WTC11 (cell line): ENCODE measurements around the gene PROM2. TPM values are rescaled to one million over a fixed set of nuclear protein-coding genes. Genes with fewer than 3 reads are reported as not detected.
A peak's percentile ranks its signal among the peaks of the same experiment; 100 is the strongest.
"Not testable (repeated sequence)": the region's sequence is repeated elsewhere in the genome, so short reads cannot be mapped to it uniquely, and the experiment has no call there.

Source experiments
- ATAC-seq: fragments of 200-7000 bp; cut with Tn5 transposase; 2 replicates; pipeline ENCODE4 v1.10.0; 2021; ENCODE audit warnings: mild to moderate bottlenecking, moderate library complexity
- CTCF ChIA-PET: fragments of 300-600 bp; sonication (Branson Sonifier 250); formaldehyde crosslinking; loops from one replicate; lab custom pipeline; 2021; ENCODE audit warnings: antibody characterized with exemption; lab: Charles Lee
- POLR2A ChIA-PET: fragments of 350-600 bp; sonication (Branson Sonifier 250); formaldehyde crosslinking; loops from one replicate; lab custom pipeline; 2021; ENCODE audit warnings: antibody characterized with exemption; lab: Charles Lee
- DNase-seq: peaks from one replicate; pipeline ENCODE4 v3.0.0; 2021; ENCODE audit warnings: low spot score
- H3K27ac Mint-ChIP-seq: 2 replicates; pipeline ENCODE4 v1.8.0; 2021; ENCODE audit warnings: mixed read lengths
- H3K27me3 Mint-ChIP-seq: 2 replicates; pipeline ENCODE4 v1.8.0; 2021; ENCODE audit warnings: low read depth, mild to moderate bottlenecking, moderate library complexity, mixed read lengths
- H3K36me3 Mint-ChIP-seq: 2 replicates; pipeline ENCODE4 v1.8.0; 2021; ENCODE audit warnings: mixed read lengths
- H3K4me1 Mint-ChIP-seq: 2 replicates; pipeline ENCODE4 v1.8.0; 2022; ENCODE audit warnings: mixed read lengths
- H3K4me3 Mint-ChIP-seq: 2 replicates; pipeline ENCODE4 v1.8.0; 2021; ENCODE audit warnings: mild to moderate bottlenecking, moderate library complexity, mixed read lengths
- H3K9me3 Mint-ChIP-seq: 2 replicates; pipeline ENCODE4 v1.8.0; 2021; ENCODE audit warnings: mixed read lengths
- E2F1 ChIP-seq: sonication (generic); formaldehyde crosslinking; IDR thresholded peaks from 2 replicates; pipeline ENCODE4 v1.8.0; 2022; ENCODE audit warnings: mild to moderate bottlenecking, missing genetic modification reagents
- FOXJ3 ChIP-seq: sonication (generic); formaldehyde crosslinking; IDR thresholded peaks from 2 replicates; pipeline ENCODE4 v1.9.0; 2021; ENCODE audit warnings: missing genetic modification reagents, mild to moderate bottlenecking, borderline replicate concordance
- GRHL2 ChIP-seq: fragments of 250-450 bp; sonication (Bioruptor Pico); IDR thresholded peaks from 2 replicates; pipeline ENCODE4 v1.8.0; 2022; ENCODE audit warnings: mild to moderate bottlenecking, moderate library complexity; ENCODE audit not compliant: insufficient replicate concordance, severe bottlenecking
- IRF1 ChIP-seq: sonication (generic); formaldehyde crosslinking; IDR thresholded peaks from 2 replicates; pipeline ENCODE4 v1.8.0; 2023; ENCODE audit warnings: missing genetic modification reagents
- JUN ChIP-seq: sonication (generic); formaldehyde crosslinking; IDR thresholded peaks from 2 replicates; pipeline ENCODE4 v1.8.0; 2023; ENCODE audit warnings: mild to moderate bottlenecking, missing genetic modification reagents
- MLX ChIP-seq: sonication (generic); formaldehyde crosslinking; IDR thresholded peaks from 2 replicates; pipeline ENCODE4 v1.8.1; 2023; ENCODE audit warnings: mild to moderate bottlenecking, missing genetic modification reagents, moderate library complexity
- NR1H2 ChIP-seq: sonication (generic); formaldehyde crosslinking; IDR thresholded peaks from 2 replicates; pipeline ENCODE4 v1.9.0; 2021; ENCODE audit warnings: mild to moderate bottlenecking, moderate library complexity, missing genetic modification reagents
- RORB ChIP-seq: fragments of 250-450 bp; sonication (Bioruptor Pico); IDR thresholded peaks from 2 replicates; pipeline ENCODE4 v1.9.0; 2021; ENCODE audit warnings: mild to moderate bottlenecking
- TEAD1 ChIP-seq: sonication (generic); formaldehyde crosslinking; IDR thresholded peaks from 2 replicates; pipeline ENCODE4 v1.8.0; 2022; ENCODE audit warnings: mild to moderate bottlenecking, missing genetic modification reagents
- TEAD4 ChIP-seq: sonication (generic); formaldehyde crosslinking; IDR thresholded peaks from 2 replicates; pipeline ENCODE4 v1.8.0; 2022; ENCODE audit warnings: mild to moderate bottlenecking, missing genetic modification reagents
- USF1 ChIP-seq: sonication (generic); formaldehyde crosslinking; IDR thresholded peaks from 2 replicates; pipeline ENCODE4 v1.8.0; 2022; ENCODE audit warnings: mild to moderate bottlenecking, missing genetic modification reagents
- total RNA-seq: library from RNA; stranded (reverse); gene quantifications from 3 replicates; pipeline ENCODE4 v1.2.3, GENCODE V29; 2021
- TF ChIP-seq, protein P1 (sequence below): sonication (generic); formaldehyde crosslinking; conservative IDR thresholded peaks from 2 replicates; pipeline ENCODE4 v1.8.1; 2022; ENCODE audit warnings: mild to moderate bottlenecking, missing genetic modification reagents
- TF ChIP-seq, protein P2 (sequence below): fragments of 250-450 bp; sonication (Bioruptor Pico); IDR thresholded peaks from 2 replicates; pipeline ENCODE4 v1.9.0; 2021; ENCODE audit warnings: mild to moderate bottlenecking
- TF ChIP-seq, protein P3 (sequence below): sonication (generic); formaldehyde crosslinking; IDR thresholded peaks from 2 replicates; pipeline ENCODE4 v1.8.0; 2022; ENCODE audit warnings: mild to moderate bottlenecking, missing genetic modification reagents

The PROM2 gene
- total RNA-seq, 1 experiment from 2014 or later = 8.3 TPM

- Mint-ChIP-seq H3K27ac (no peak overlapping the region), H3K36me3 (no peaks in the 10 kb centered on the region), H3K4me1 (peaks cover 3% of the 10 kb centered on the region; the same call in 1 of the 2 replicates), H3K9me3 (no peaks in the 10 kb centered on the region), H3K27me3 (no peaks in the 10 kb centered on the region), H3K4me3 (no peak overlapping the region)
- ChIA-PET POLR2A (no interaction called here), CTCF (no interaction called here)
- no peak for TF ChIP-seq NR1H2 (CRISPR knock-in tag)
- no peak for TF ChIP-seq TEAD1 (CRISPR knock-in tag)
- DNase-seq (peak; percentile 6), ATAC-seq (no peak)
Observed at GRCh38 chr2:95268211-95269035, 5.8 kb upstream of the PROM2 start.

GRCh38 chr2:95269036-95269680 is 5.1 kb upstream of the PROM2 start:
- peak; percentile 2 for DNase-seq
- H3K4me1 Mint-ChIP-seq = peaks cover 9% of the 10 kb centered on the region

DNA sequence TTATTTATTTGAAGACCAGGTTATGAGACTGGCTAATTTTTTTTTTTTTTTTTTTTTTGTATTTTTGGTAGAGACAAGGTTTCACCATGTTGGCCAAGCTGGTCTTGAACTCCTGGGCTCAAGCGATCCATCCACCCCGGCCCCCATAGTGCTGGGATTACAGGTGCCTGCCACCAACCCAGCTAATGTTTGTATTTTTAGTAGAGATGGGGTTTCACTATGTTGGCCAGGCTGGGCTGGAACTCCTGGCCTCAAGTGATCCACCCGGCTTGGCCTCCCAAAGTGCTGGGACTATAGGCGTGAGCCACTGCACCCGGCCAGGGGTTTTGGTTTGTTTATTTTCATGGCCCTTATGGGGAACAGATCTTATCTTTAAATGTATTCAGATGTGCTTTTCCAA is 4.5 kb upstream of the PROM2 start:
- DNase-seq, H3K9me3 Mint-ChIP-seq, CTCF ChIA-PET, ATAC-seq, POLR2A ChIA-PET, H3K36me3 Mint-ChIP-seq, H3K4me3 Mint-ChIP-seq, H3K27ac Mint-ChIP-seq, H3K27me3 Mint-ChIP-seq: not testable (repeated sequence)
- peaks cover 14% of the 10 kb centered on the region for H3K4me1 Mint-ChIP-seq

More at GRCh38 chr2:95269036-95269680, 5.1 kb upstream of the PROM2 start:
- H3K27ac Mint-ChIP-seq = no peak overlapping the region
- TF ChIP-seq, protein P1, sequence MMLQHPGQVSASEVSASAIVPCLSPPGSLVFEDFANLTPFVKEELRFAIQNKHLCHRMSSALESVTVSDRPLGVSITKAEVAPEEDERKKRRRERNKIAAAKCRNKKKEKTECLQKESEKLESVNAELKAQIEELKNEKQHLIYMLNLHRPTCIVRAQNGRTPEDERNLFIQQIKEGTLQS (CRISPR knock-in tag) = no peak
- no peak for TF ChIP-seq MLX (CRISPR knock-in tag)
- TF ChIP-seq, protein P2, sequence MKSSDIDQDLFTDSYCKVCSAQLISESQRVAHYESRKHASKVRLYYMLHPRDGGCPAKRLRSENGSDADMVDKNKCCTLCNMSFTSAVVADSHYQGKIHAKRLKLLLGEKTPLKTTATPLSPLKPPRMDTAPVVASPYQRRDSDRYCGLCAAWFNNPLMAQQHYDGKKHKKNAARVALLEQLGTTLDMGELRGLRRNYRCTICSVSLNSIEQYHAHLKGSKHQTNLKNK = no peak
- TF ChIP-seq E2F1 (CRISPR knock-in tag) = no peak
- TF ChIP-seq IRF1 (CRISPR knock-in tag) = no peak
- no peak for TF ChIP-seq FOXJ3 (CRISPR knock-in tag)
- no peak for TF ChIP-seq JUN
- no peak for TF ChIP-seq RORB
- no peak for TF ChIP-seq USF1 (CRISPR knock-in tag)
- TF ChIP-seq, protein P3, sequence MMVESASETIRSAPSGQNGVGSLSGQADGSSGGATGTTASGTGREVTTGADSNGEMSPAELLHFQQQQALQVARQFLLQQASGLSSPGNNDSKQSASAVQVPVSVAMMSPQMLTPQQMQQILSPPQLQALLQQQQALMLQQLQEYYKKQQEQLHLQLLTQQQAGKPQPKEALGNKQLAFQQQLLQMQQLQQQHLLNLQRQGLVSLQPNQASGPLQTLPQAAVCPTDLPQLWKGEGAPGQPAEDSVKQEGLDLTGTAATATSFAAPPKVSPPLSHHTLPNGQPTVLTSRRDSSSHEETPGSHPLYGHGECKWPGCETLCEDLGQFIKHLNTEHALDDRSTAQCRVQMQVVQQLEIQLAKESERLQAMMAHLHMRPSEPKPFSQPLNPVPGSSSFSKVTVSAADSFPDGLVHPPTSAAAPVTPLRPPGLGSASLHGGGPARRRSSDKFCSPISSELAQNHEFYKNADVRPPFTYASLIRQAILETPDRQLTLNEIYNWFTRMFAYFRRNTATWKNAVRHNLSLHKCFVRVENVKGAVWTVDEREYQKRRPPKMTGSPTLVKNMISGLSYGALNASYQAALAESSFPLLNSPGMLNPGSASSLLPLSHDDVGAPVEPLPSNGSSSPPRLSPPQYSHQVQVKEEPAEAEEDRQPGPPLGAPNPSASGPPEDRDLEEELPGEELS (CRISPR knock-in tag) = no peak
- TF ChIP-seq GRHL2 (CRISPR knock-in tag) = no peak
- TF ChIP-seq TEAD4 (CRISPR knock-in tag) = no peak
- TF ChIP-seq, all 79 proteins: peak for 0
- H3K36me3 Mint-ChIP-seq = no peaks in the 10 kb centered on the region
- ChIA-PET POLR2A (no interaction called here), CTCF (no interaction called here)
- ATAC-seq = no peak
- H3K4me3 Mint-ChIP-seq = no peak overlapping the region
- no peaks in the 10 kb centered on the region for H3K27me3 Mint-ChIP-seq
- no peaks in the 10 kb centered on the region for H3K9me3 Mint-ChIP-seq
